Measurements from ENCODE around the gene PNPLA5.

PNPLA5 gene

GRCh38 chr22:43848366-43849171 lies 43.2 kb downstream of the PNPLA5 start:
- H3K27ac ChIP-seq (ENCODE audit: low read length): no peak overlapping the region
- TF ChIP-seq, protein P1, sequence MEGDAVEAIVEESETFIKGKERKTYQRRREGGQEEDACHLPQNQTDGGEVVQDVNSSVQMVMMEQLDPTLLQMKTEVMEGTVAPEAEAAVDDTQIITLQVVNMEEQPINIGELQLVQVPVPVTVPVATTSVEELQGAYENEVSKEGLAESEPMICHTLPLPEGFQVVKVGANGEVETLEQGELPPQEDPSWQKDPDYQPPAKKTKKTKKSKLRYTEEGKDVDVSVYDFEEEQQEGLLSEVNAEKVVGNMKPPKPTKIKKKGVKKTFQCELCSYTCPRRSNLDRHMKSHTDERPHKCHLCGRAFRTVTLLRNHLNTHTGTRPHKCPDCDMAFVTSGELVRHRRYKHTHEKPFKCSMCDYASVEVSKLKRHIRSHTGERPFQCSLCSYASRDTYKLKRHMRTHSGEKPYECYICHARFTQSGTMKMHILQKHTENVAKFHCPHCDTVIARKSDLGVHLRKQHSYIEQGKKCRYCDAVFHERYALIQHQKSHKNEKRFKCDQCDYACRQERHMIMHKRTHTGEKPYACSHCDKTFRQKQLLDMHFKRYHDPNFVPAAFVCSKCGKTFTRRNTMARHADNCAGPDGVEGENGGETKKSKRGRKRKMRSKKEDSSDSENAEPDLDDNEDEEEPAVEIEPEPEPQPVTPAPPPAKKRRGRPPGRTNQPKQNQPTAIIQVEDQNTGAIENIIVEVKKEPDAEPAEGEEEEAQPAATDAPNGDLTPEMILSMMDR (IDR thresholded peaks at IDR 0.05; ENCODE audit: borderline replicate concordance, extremely low read depth, low read length, poor library complexity, severe bottlenecking): no peak
- TF ChIP-seq EZH2 (IDR thresholded peaks at IDR 0.05; ENCODE audit: borderline replicate concordance, low read depth, low read length, severe bottlenecking): no peak
- no peak overlapping the region for H2AFZ ChIP-seq (ENCODE audit: low read depth, low read length)
- no peak overlapping the region for H3K9ac ChIP-seq (ENCODE audit: low read depth, low read length)
- ATAC-seq (ENCODE audit: insufficient read depth, low read depth): no peak
- no peak overlapping the region for H3K4me2 ChIP-seq (ENCODE audit: insufficient read depth, low read length)
- H3K4me3 ChIP-seq (ENCODE audit: low read depth in 1 of 2, low read length in 2 of 2): no peak overlapping the region
- no peaks in the 10 kb centered on the region for H3K27me3 ChIP-seq (ENCODE audit: insufficient read depth, low read length, poor library complexity)
- H4K20me1 ChIP-seq (ENCODE audit: insufficient read depth, low read length): peaks cover 5% of the 10 kb centered on the region; the same call in 1 of the 2 replicates
- H3K4me1 ChIP-seq (ENCODE audit: insufficient read depth, low read length): no peaks in the 10 kb centered on the region
- H3K9me3 ChIP-seq (ENCODE audit: insufficient read depth, low read length, severe bottlenecking): no peaks in the 10 kb centered on the region
- H3K79me2 ChIP-seq (ENCODE audit: insufficient read depth, low read length): no peaks in the 10 kb centered on the region
- no peak for DNase-seq
- H3K36me3 ChIP-seq (ENCODE audit: insufficient read depth, low read length): no peaks in the 10 kb centered on the region

DNA sequence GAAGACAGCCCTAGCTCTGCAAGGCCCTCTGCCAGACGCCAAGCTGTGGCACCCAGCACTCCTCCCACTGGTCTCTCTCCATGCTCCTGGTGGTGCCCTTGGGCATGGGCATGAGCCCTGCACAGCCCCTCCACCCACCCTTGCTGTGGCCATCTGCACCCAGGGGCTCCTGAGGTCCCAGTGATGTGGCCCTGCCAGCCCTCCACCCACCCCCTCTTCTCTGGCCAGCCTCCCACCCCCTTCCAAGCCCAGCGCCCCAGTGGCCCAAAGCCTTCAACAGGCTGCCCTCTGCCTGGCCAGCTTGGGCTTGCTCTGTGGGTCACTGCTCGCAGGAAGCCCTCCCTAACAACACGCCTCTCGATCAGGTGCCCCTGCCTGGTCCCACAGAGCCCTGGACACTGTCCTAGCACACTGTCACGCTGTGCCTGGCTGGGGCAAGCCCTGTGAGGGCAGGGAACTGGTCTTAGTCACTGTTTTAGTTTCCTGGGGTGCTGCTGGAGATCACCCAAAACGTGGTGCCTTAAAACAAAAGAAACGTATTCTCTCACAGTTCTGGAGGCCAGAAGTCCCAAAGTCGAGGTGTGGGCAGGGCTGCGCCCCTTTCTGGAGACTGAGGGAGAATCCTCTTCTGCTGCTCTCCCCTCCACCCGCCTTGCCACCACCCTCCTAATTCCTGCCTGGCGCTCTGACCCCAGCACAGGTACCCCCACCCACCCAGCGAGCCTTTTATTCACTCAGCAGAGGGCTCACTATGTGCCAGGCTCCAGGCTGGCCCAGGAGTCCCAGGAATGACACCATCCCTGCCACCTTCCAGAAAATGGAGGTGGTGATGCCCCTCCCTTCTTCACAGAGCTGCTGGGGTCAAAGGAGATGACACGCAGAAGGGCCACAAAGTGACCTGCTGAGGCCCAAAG lies 44.2 kb downstream of the PNPLA5 start:
- H3K79me2 ChIP-seq (ENCODE audit: insufficient read depth, low read length): no peaks in the 10 kb centered on the region
- DNase-seq: no peak

DNA sequence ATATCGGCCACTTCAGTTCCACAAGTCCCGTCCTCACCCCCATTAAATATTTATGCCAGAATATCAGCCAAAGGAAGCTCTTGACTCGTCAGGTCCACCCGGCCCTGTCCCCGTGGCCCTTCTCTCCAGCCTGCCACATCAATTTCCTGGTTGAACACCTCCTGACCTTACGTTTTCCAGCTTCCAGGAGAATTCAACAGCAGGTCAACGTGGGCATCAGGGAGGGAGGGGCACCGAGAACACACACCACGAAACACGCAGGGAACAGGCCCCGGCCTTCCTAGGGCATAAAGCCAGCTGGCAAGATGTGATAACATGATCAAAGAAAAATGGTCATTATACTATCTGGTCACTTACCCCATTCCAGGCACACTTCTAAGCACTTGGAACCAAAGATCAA lies 44.8 kb downstream of the PNPLA5 start:
- H3K79me2 ChIP-seq (ENCODE audit: insufficient read depth, low read length): no peaks in the 10 kb centered on the region
- no peak for DNase-seq
- H3K36me3 ChIP-seq (ENCODE audit: insufficient read depth, low read length): no peaks in the 10 kb centered on the region
- H4K20me1 ChIP-seq (ENCODE audit: insufficient read depth, low read length): peaks cover 5% of the 10 kb centered on the region; the same call in 1 of the 2 replicates
- H3K4me3 ChIP-seq (ENCODE audit: low read depth in 1 of 2, low read length in 2 of 2): no peak overlapping the region
- no peaks in the 10 kb centered on the region for H3K27me3 ChIP-seq (ENCODE audit: insufficient read depth, low read length, poor library complexity)
- TF ChIP-seq, protein P1 (IDR thresholded peaks at IDR 0.05; ENCODE audit: borderline replicate concordance, extremely low read depth, low read length, poor library complexity, severe bottlenecking): no peak
- TF ChIP-seq EZH2 (IDR thresholded peaks at IDR 0.05; ENCODE audit: borderline replicate concordance, low read depth, low read length, severe bottlenecking): no peak
- H2AFZ ChIP-seq (ENCODE audit: low read depth, low read length): no peak overlapping the region
- no peak overlapping the region for H3K4me2 ChIP-seq (ENCODE audit: insufficient read depth, low read length)
- no peaks in the 10 kb centered on the region for H3K4me1 ChIP-seq (ENCODE audit: insufficient read depth, low read length)
- no peak overlapping the region for H3K9ac ChIP-seq (ENCODE audit: low read depth, low read length)
- no peaks in the 10 kb centered on the region for H3K9me3 ChIP-seq (ENCODE audit: insufficient read depth, low read length, severe bottlenecking)
- no peak overlapping the region for H3K27ac ChIP-seq (ENCODE audit: low read length)
- ATAC-seq (ENCODE audit: insufficient read depth, low read depth): no peak

More for the DNA sequence above, 44.2 kb downstream of the PNPLA5 start:
- TF ChIP-seq, protein P1 (IDR thresholded peaks at IDR 0.05; ENCODE audit: borderline replicate concordance, extremely low read depth, low read length, poor library complexity, severe bottlenecking): no peak
- no peak for TF ChIP-seq EZH2 (IDR thresholded peaks at IDR 0.05; ENCODE audit: borderline replicate concordance, low read depth, low read length, severe bottlenecking)
- H3K27ac ChIP-seq (ENCODE audit: low read length): no peak overlapping the region
- no peaks in the 10 kb centered on the region for H3K9me3 ChIP-seq (ENCODE audit: insufficient read depth, low read length, severe bottlenecking)
- no peak overlapping the region for H3K9ac ChIP-seq (ENCODE audit: low read depth, low read length)
- H2AFZ ChIP-seq (ENCODE audit: low read depth, low read length): no peak overlapping the region
- peaks cover 5% of the 10 kb centered on the region; the same call in 1 of the 2 replicates for H4K20me1 ChIP-seq (ENCODE audit: insufficient read depth, low read length)
- H3K27me3 ChIP-seq (ENCODE audit: insufficient read depth, low read length, poor library complexity): no peaks in the 10 kb centered on the region
- no peak for ATAC-seq (ENCODE audit: insufficient read depth, low read depth)
- H3K4me2 ChIP-seq (ENCODE audit: insufficient read depth, low read length): no peak overlapping the region
- H3K4me1 ChIP-seq (ENCODE audit: insufficient read depth, low read length): no peaks in the 10 kb centered on the region
- no peaks in the 10 kb centered on the region for H3K36me3 ChIP-seq (ENCODE audit: insufficient read depth, low read length)
- no peak overlapping the region for H3K4me3 ChIP-seq (ENCODE audit: low read depth in 1 of 2, low read length in 2 of 2)
